Measurements from ENCODE around the gene MAGI2.

Gene MAGI2

DNA sequence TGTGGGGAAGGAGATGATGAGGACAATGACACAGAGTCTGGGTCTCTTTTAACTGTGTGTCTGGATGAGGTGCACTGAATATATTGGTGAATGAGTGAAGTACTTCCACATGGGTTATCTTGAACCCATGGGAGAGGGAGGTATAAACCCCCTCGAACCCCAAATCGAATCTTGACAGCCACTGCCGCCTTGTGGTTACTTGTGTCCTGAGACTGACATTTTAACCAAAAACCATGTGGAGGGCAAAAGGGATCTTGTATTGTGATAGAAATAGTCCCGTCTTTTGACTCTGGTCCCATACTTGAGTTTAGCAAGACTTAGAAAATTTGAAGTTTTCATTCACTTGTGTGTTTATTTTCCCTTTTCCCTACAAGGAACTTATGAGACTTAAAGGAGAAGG, 1371.6 kb downstream of the MAGI2 start:
- DNase-seq (ENCODE audit: low spot score) = no peak

DNA sequence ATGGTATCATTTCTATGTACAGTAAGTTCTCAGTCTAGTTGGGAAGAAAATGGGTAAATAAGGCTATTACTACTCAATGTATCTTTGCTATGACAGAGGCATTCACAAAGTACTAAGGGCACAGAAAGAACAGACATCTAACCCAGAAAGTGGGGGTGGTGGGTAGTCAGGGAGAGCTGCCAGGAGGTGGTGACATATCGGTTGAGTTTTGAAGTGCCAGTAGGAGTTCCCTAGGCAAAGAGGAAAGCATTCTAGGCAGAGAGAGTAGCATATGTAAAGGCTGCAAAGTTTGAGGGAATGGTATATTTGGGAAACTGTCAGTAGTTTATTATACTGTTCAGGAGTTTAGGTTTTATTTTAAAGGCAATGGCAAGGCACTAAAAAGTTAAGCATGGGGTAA, 1372.1 kb downstream of the MAGI2 start:
- no peak for DNase-seq (ENCODE audit: low spot score)

DNA sequence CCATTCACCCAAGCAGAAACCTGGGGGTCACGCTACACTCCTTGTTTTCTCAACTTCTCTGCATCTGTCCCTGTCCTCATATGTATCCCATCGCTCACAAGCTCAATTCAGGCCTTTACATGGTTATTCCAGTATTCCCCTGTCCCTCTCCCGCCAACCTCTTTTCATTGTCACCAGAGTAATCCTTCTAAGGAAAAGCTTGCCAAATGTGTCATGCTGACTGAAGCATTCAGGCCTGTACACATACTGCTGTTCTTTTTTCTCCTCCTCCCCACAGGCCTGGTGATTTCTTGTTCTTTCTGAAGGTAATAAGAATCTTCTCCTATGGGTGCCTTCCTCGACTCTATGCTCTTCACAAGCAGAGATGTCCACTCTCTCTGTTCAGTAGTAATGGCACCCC, 1372.7 kb downstream of the MAGI2 start:
- DNase-seq (ENCODE audit: low spot score) = no peak

- DNase-seq (ENCODE audit: low spot score) = no peak
Observed at GRCh38 chr7:78080241-78080640, 1373.2 kb downstream of the MAGI2 start.

GRCh38 chr7:78074713-78075112, 1378.8 kb downstream of the MAGI2 start:
- no peak for DNase-seq (ENCODE audit: low spot score)

GRCh38 chr7:78073609-78074382, 1379.7 kb downstream of the MAGI2 start:
- DNase-seq (ENCODE audit: low spot score) = no peak

- DNase-seq (ENCODE audit: low spot score) = no peak
Observed at GRCh38 chr7:78072201-78072590, 1381.3 kb downstream of the MAGI2 start.

- DNase-seq (ENCODE audit: low spot score) = no peak
Observed at GRCh38 chr7:78071491-78072200, 1381.8 kb downstream of the MAGI2 start.

DNA sequence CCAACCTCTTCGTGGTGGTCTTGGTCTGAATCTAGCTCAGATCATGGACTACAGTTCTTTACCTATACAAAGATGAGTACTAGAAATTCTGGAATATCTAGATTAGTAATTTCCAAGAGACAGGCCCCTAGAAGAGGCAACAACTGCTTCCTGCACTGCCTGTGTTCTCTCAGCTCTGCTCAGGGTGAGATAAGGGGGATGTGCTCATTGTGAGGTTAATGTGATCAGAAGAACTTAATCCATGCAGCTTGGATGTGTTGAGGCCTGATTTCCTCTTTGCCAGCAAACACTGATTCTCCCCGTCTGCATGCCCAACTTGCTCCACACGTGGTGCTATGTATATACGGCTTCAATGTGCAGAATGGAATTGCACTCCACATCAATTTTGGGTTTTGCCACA, 1386.9 kb downstream of the MAGI2 start:
- DNase-seq (ENCODE audit: low spot score) = no peak

DNA sequence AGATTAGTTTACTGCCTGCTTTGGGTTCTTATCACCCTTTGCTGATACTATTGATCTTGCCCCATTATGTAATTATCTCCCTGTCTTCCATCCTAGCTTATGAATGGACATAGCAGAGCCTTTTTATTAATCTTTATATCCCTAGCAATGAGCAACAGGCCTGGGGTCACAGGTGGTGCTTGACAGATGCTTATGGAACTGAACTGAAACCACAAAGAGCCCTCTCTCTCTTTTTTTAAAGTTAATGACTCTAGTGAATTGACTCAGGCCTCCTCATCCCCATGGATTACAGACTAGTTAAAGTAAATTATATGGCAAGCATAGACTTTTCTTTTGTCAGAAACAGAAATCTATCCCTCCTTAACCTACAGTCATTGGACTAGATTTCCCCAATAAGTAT, 1389.7 kb downstream of the MAGI2 start:
- DNase-seq (ENCODE audit: low spot score) = no peak

DNA sequence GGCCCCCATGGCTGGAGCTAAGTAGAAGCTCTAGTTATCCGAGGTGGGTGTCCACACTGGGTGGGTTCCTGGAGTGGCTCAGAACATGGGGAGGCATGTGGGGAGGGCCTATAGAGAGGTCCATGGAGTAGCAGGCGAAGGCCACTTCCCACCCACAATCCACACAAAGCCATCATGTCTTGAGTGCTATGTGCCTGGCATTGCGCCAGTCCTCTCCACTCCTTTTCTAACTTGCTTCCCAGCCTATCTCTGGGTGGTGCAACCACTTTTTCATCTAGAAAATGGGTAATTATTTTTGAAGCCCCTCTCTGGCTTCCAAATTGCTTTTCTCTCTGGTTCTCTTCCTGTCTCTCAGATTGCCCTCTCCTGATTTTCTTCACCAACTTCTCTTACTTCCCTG, 1391.3 kb downstream of the MAGI2 start:
- DNase-seq (ENCODE audit: low spot score) = no peak

DNA sequence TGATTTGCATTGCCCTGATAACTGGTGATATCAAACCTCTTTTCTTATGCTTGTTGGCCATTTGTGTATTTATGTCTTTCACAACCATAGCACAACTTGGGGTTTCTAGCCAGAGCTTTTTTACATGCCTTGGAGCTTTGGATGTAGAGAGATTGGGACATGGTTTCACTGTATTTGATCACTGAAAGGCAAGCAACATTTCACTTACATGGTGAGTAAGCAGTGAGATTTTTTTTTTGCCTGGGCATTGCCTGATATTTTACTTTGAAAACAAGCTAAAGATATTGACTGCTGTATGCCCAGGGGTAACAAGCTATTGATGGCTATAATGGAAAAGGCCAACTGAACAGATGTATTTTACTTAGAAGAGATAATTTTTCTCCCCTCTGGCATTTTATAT, 1395.9 kb downstream of the MAGI2 start:
- DNase-seq (ENCODE audit: low spot score) = no peak

DNA sequence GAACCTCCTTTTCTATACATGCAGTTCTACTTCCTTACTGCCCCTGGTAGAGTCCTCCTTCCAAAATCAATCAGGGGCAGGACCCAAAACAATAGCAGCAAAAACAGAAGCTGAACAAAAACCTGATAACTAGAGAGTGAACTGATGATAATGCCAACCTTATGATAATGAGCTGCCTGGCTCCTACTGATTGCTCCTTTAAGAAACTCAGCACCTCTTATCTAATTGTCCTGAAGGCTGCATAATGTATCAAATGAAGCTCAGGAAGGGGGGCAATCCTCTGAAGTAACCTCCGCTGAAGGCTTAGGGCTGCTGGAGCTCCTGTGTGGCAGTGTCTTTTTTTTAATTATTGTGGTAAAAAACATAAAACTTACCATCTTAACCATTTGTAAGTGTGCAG, 1397.9 kb downstream of the MAGI2 start:
- no peak for DNase-seq (ENCODE audit: low spot score)

DNA sequence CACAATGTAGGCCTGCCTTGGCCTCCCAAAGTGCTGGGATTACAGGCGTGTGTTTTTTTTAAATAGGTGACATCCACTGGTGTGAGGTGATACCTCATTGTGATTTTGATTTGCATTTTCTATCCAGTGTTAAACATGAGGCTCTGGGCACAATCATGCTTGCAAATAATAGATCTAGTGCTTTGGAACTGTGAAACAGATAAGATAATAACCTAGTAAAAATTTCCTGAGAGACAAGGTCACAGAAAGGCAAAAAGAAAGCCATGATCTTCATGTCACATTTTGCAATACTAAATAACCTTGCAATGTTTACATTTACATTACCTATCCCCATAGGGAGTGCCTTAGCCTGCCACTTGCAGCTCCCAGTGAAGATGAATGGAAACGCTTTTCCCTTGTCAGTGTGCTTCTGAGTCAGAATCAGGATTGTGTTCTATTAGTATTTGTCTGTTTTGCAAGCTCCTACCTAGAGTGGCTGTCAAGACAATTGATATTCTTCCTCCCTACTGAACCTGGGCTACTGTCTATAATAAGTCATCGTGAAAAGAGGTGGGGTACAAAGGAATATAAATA, 1398.4 kb downstream of the MAGI2 start:
- DNase-seq (ENCODE audit: low spot score) = no peak

GRCh38 chr7:78052112-78052511, 1401.4 kb downstream of the MAGI2 start:
- DNase-seq (ENCODE audit: low spot score) = no peak

DNA sequence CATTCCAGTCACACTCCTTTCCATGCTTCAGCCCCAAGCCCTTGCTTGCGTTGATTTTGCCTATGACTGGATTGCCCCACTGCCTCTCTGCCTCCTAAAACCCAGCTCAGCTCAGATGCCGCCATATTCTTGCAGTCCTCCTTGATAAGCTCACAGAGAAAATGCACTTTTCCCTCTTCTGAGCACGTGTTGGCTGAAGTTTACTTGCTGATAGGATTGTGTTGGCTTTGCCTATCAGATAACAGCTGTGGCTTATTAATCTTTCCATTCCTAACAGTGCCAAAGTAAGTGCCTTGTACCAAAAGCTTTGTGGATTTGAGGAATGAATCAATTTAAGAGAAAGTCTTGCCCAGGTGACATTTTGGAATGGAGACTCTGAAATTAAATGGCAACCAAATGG, 1405.7 kb downstream of the MAGI2 start:
- no peak for DNase-seq (ENCODE audit: low spot score)

DNA sequence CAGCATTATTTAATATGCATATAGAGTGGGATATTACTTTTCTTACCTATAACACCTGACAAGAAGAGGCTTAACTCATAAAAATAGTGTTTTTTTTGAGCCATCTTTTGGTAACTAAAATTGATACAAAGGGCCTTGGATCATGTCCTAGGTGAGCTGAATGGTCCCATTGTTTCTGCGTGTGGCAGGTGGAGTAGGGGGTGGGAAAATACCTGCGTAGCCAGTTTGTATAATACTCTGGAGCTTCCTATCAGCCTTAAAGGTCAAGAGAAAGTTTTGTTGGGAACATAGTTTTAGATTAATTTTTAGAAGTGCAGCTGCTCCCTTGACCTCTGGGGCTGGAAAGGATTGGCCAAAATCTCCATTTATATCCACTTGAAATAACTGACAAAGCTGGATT, 1410.3 kb downstream of the MAGI2 start:
- no peak for DNase-seq (ENCODE audit: low spot score)

DNA sequence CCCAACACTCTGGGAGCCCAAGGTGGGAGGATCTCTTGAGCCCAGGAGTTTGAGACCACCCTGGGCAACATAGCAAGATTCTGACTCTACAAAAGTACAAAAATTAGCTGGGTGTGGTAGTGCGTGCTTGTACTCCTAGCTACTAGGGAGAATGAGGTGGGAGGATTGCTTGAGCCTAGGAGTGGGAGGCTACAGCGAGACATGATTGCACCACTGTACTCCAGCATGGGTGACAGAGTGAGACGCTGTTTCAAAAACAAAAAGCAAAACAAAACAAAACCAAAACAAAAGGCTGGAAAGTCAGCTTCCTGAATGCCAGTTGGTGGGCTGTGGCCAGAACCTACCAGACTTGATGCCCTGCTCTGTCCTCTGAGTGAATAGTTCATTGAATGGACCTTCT, 1412.0 kb downstream of the MAGI2 start:
- DNase-seq (ENCODE audit: low spot score) = no peak

DNA sequence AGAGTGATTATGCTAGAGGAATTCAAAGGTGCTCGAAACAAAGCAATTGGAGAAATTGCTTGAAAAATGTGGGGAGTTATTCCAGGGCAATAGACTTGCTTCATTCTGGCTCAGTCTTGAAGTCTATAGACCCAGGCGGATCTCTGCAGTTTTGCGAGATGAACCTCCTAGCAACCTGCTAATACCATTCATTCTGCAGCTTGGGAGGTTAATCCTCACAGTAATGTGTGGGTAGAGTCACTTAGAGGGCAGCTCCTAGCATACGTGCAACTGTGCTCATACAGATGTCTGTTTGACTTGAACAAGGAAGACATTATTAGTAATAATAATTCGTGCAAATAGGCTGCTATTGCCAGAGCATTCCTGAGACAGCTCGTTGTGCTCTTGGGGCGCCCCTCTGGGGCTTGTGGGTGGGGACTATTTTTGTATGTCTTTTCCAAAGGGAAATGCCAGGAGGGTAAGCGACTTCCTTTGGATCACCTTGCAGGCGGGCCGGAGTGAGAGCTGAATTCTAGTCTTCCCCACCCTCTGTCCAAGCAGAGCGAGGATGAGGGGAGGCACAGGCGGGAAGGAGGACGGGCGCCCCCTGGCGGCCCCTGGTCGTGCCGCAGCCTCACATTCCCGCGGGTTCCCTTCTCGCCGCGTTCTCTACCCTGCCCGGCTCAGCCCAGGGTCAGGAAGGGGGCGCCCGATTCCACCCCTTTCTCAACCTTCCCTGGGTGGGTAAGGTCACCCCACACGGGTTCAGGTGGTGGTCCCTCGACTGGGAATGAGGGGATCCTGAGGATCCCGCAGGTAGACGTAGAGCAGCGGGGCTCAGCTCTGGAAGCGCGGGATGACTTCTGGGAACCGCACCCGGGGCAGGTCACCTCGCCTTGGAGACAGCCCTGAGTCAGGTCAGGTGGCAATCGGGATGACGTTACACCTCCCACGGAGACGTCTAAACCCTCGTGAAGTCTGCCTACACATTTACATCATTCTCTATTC, 1413.4 kb downstream of the MAGI2 start:
- peak; percentile 46 for DNase-seq (ENCODE audit: low spot score)

- DNase-seq (ENCODE audit: low spot score) = no peak
Observed at GRCh38 chr7:78038465-78039080, 1414.9 kb downstream of the MAGI2 start.

- no peak for DNase-seq (ENCODE audit: low spot score)
Observed at GRCh38 chr7:78037603-78038002, 1415.9 kb downstream of the MAGI2 start.

GRCh38 chr7:78033410-78033809, 1420.1 kb downstream of the MAGI2 start:
- no peak for DNase-seq (ENCODE audit: low spot score)

Data from CD4-positive, alpha-beta T cell treated with Interleukin-15 for 4 hours (primary cell).